PC-3 (cell line): ENCODE data around the gene GJB4. TPM values are rescaled to one million over a fixed set of nuclear protein-coding genes. Genes with fewer than 3 reads are reported as not detected.

Experiments
- ATAC-seq: fragments of 200-7000 bp; cut with Tn5 transposase; 2 replicates; pipeline ENCODE4 v1.9.1; 2020; ENCODE audit warnings: mild to moderate bottlenecking, moderate library complexity
- BruUV-seq: library from RNA; stranded (reverse); fragments of 400-500 nt; replicated peaks from 2 replicates; lab custom pipeline; 2021; lab: Mats Ljungman, UMichigan
- CTCF ChIA-PET: fragments of 300-600 bp; sonication (Branson Sonifier 250); formaldehyde crosslinking; loops from one replicate; lab custom pipeline; 2022; ENCODE audit warnings: antibody characterized with exemption; lab: Charles Lee
- POLR2A ChIA-PET: fragments of 300-600 bp; sonication (Branson Sonifier 250); formaldehyde crosslinking; loops from one replicate; lab custom pipeline; 2022; ENCODE audit warnings: antibody characterized with exemption; ENCODE audit not compliant: unreplicated experiment; lab: Charles Lee
- DNase-seq: peaks from one replicate; pipeline ENCODE4 v3.0.0-alpha.2; 2015
- H2AFZ ChIP-seq: fragments of 300-600 bp; sonication (generic); 2 replicates; pipeline ENCODE4 v1.6.0; 2016; ENCODE audit warnings: antibody characterized with exemption, low read length
- H3F3A ChIP-seq: fragments of 300-600 bp; sonication (generic); one replicate; pipeline ENCODE4 v1.6.0; 2017; ENCODE audit warnings: antibody characterized with exemption, low read length, control low read depth, mild to moderate bottlenecking; ENCODE audit not compliant: unreplicated experiment
- H3K27ac ChIP-seq: fragments of 300-600 bp; sonication (generic); 2 replicates; pipeline ENCODE4 v1.5.1; 2016; ENCODE audit warnings: mild to moderate bottlenecking, low read length
- H3K27me3 ChIP-seq: fragments of 300-600 bp; sonication (generic); 2 replicates; pipeline ENCODE4 v1.6.1; 2016; ENCODE audit warnings: low read length, mixed read lengths
- H3K36me3 ChIP-seq: fragments of 300-600 bp; sonication (generic); 2 replicates; pipeline ENCODE4 v1.6.1; 2016; ENCODE audit warnings: low read depth, mixed run types, low read length, mixed read lengths
- H3K4me1 ChIP-seq: fragments of 300-600 bp; sonication (generic); 2 replicates; pipeline ENCODE4 v1.5.1; 2016; ENCODE audit warnings: low read length; ENCODE audit not compliant: insufficient read depth
- H3K4me2 ChIP-seq: fragments of 300-600 bp; sonication (generic); 2 replicates; pipeline ENCODE4 v1.6.0; 2016; ENCODE audit warnings: low read length
- H3K4me3 ChIP-seq: fragments of 300-600 bp; sonication (generic); 2 replicates; pipeline ENCODE4 v1.5.1; 2016; ENCODE audit warnings: mild to moderate bottlenecking, low read length, mixed read lengths
- H3K79me2 ChIP-seq: fragments of 300-600 bp; sonication (generic); 2 replicates; pipeline ENCODE4 v1.6.1; 2017; ENCODE audit warnings: low read length, mixed read lengths
- H3K9ac ChIP-seq: fragments of 300-600 bp; sonication (generic); 2 replicates; pipeline ENCODE4 v1.6.0; 2016; ENCODE audit warnings: mild to moderate bottlenecking, low read length
- H3K9me2 ChIP-seq: fragments of 300-600 bp; sonication (generic); replicated peaks from 2 replicates; pipeline ENCODE4 v1.6.1; 2016; ENCODE audit warnings: mixed run types, low read length, mixed read lengths
- H3K9me3 ChIP-seq: fragments of 300-600 bp; sonication (generic); 2 replicates; pipeline ENCODE4 v1.6.1; 2016; ENCODE audit warnings: low read length, mixed read lengths
- H4K20me1 ChIP-seq: fragments of 300-600 bp; sonication (generic); 2 replicates; pipeline ENCODE4 v1.6.1; 2016; ENCODE audit warnings: low read length, mixed read lengths
- CTCF ChIP-seq: fragments of 300-600 bp; sonication (generic); conservative IDR thresholded peaks from 2 replicates; pipeline ENCODE4 v1.5.1; 2017; ENCODE audit warnings: antibody characterized with exemption, low read depth, mild to moderate bottlenecking, low read length
- EZH2 ChIP-seq: fragments of 300-600 bp; sonication (generic); IDR thresholded peaks from one replicate; pipeline ENCODE4 v1.6.1; 2017; ENCODE audit warnings: antibody characterized with exemption, mild to moderate bottlenecking, low read length; ENCODE audit not compliant: unreplicated experiment
- EZH2phosphoT487 ChIP-seq: fragments of 300-600 bp; sonication (generic); IDR thresholded peaks from 2 replicates; pipeline ENCODE4 v1.6.1; 2018; ENCODE audit warnings: mild to moderate bottlenecking, antibody characterized with exemption, low read length, borderline replicate concordance
- intact Hi-C: fragments of 100-400 bp; cut with micrococcal nuclease; formaldehyde crosslinking; loops from 2 replicates; pipeline ENCODE4 v1.9.0; 2023
- total RNA-seq: library from RNA; depleted of rRNA; stranded (reverse); fragments of >200 nt; gene quantifications from 2 replicates; pipeline ENCODE4 v1.2.3, GENCODE V29; 2014

Gene GJB4
- total RNA-seq, 1 experiment from 2014 or later: not detected

GRCh38 chr1:34755961-34756360 is 3.6 kb upstream of the GJB4 start:
- Histone ChIP-seq H3K9me2 (no peaks in the 10 kb centered on the region), H4K20me1 (no peaks in the 10 kb centered on the region), H3K4me1 (peaks cover 42% of the 10 kb centered on the region), H3K9ac (no peak overlapping the region), H3K4me3 (no peak overlapping the region), H3F3A (no peaks in the 10 kb centered on the region), H3K9me3 (no peaks in the 10 kb centered on the region), H2AFZ (no peak overlapping the region), H3K27ac (peak overlapping the region; percentile 65), H3K4me2 (0 out of 2 replicates have a peak overlapping the region, but pooled peaks have one; percentile 33), H3K79me2 (no peaks in the 10 kb centered on the region), H3K27me3 (no peaks in the 10 kb centered on the region), H3K36me3 (no peaks in the 10 kb centered on the region)
- TF ChIP-seq EZH2 (no peak), EZH2phosphoT487 (no peak), CTCF (no peak)
- no TSS peak for BruUV-seq
- ChIA-PET POLR2A (no interaction called here), CTCF (interaction anchor here (1.1 kb wide), 1 partner anchor 30 kb away, joined by 4 read pairs; no protein-coding TSS in a partner anchor)
- no peak for ATAC-seq
- no peak for DNase-seq
- intact Hi-C loops: no loop called here

GRCh38 chr1:34757386-34757785 is 2.2 kb upstream of the GJB4 start:
- intact Hi-C loops: no loop called here
- no peaks in the 10 kb centered on the region for H3K9me2 ChIP-seq
- no peaks in the 10 kb centered on the region for H3K27me3 ChIP-seq
- no peak for ATAC-seq
- no peak overlapping the region for H3K4me3 ChIP-seq
- peaks cover 47% of the 10 kb centered on the region for H3K4me1 ChIP-seq
- no peak overlapping the region for H3K4me2 ChIP-seq
- CTCF ChIA-PET: no interaction called here
- no peak overlapping the region for H3K9ac ChIP-seq
- H3K79me2 ChIP-seq: no peaks in the 10 kb centered on the region
- POLR2A ChIA-PET: no interaction called here
- BruUV-seq: no TSS peak
- no peak overlapping the region for H2AFZ ChIP-seq
- no peaks in the 10 kb centered on the region for H4K20me1 ChIP-seq
- no peak for DNase-seq
- H3F3A ChIP-seq: no peaks in the 10 kb centered on the region
- H3K36me3 ChIP-seq: no peaks in the 10 kb centered on the region
- H3K9me3 ChIP-seq: no peaks in the 10 kb centered on the region
- TF ChIP-seq EZH2 (no peak), EZH2phosphoT487 (no peak), CTCF (no peak)
- H3K27ac ChIP-seq: no peak overlapping the region

GRCh38 chr1:34758751-34759150 is 789 bp upstream of the GJB4 start:
- POLR2A ChIA-PET: no interaction called here
- H2AFZ ChIP-seq: no peak overlapping the region
- H3K9me2 ChIP-seq: no peaks in the 10 kb centered on the region
- H3K36me3 ChIP-seq: no peaks in the 10 kb centered on the region
- no peaks in the 10 kb centered on the region for H3F3A ChIP-seq
- H3K4me2 ChIP-seq: no peak overlapping the region
- intact Hi-C loops: no loop called here
- DNase-seq (peak; percentile 10), ATAC-seq (no peak)
- no peak overlapping the region for H3K4me3 ChIP-seq
- H4K20me1 ChIP-seq: no peaks in the 10 kb centered on the region
- no peaks in the 10 kb centered on the region for H3K27me3 ChIP-seq
- H3K9ac ChIP-seq: no peak overlapping the region
- H3K9me3 ChIP-seq: no peaks in the 10 kb centered on the region
- CTCF ChIA-PET: no interaction called here
- BruUV-seq: no TSS peak
- no peak overlapping the region for H3K27ac ChIP-seq
- no peaks in the 10 kb centered on the region for H3K79me2 ChIP-seq
- TF ChIP-seq EZH2 (no peak), CTCF (no peak), EZH2phosphoT487 (no peak)
- peaks cover 51% of the 10 kb centered on the region for H3K4me1 ChIP-seq
